ENCODE measurements around the gene NOL9. TPM values are rescaled to one million over a fixed set of nuclear protein-coding genes. Genes with fewer than 3 reads are reported as not detected.
A peak's percentile ranks its signal among the peaks of the same experiment; 100 is the strongest.

NOL9 gene
- total and polyA plus RNA-seq, 9 of the 15 experiments (the other 6 are each of a cell fraction or from before 2014, with no cell fraction given) = 5.6 to 76.5 (median 47.3) TPM

GRCh38 chr1:6603238-6603914 lies 49.1 kb upstream of the NOL9 start (continued):
- no peak for TF ChIP-seq RAD51 (IDR thresholded peaks at IDR 0.05; ENCODE audit: borderline replicate concordance, low read depth)
- no peak for TF ChIP-seq ZNF121 (CRISPR knock-in tag; conservative IDR thresholded peaks at IDR 0.05)
- TF ChIP-seq RHOXF2B (CRISPR knock-in tag; conservative IDR thresholded peaks at IDR 0.05) = no peak
- TF ChIP-seq RBBP5 (IDR thresholded peaks at IDR 0.05; ENCODE audit: borderline replicate concordance, insufficient read depth, low read length, poor library complexity, severe bottlenecking) = peak; percentile 63
- TF ChIP-seq COPS2 (conservative IDR thresholded peaks at IDR 0.05) = no peak
- 0 out of 2 replicates have a peak, but pooled peaks have one; percentile 78 for TF ChIP-seq SUPT5H (IDR thresholded peaks at IDR 0.05)
- TF ChIP-seq RNF2 (IDR thresholded peaks at IDR 0.05) = no peak
- TF ChIP-seq ZNF592 (IDR thresholded peaks at IDR 0.05) = no peak
- TF ChIP-seq RUNX1 (IDR thresholded peaks at IDR 0.05; ENCODE audit: low read depth) = no peak; the same call in 1 of the 2 replicates
- TF ChIP-seq POLR2AphosphoS2 (IDR thresholded peaks at IDR 0.05; ENCODE audit: low read length) = peak; percentile 51; the same call in 1 of the 2 replicates
- no peak for TF ChIP-seq SRSF3 (IDR thresholded peaks at IDR 0.05; ENCODE audit: insufficient read depth, low read length)
- TF ChIP-seq CEBPG (CRISPR knock-in tag; IDR thresholded peaks at IDR 0.05) = no peak
- no peak for TF ChIP-seq CEBPG (tag; conservative IDR thresholded peaks at IDR 0.05 in 1 of 2, IDR thresholded peaks at IDR 0.05 in 1 of 2)
- TF ChIP-seq CSDE1 (IDR thresholded peaks at IDR 0.05) = no peak
- TF ChIP-seq LEF1 (IDR thresholded peaks at IDR 0.05) = no peak
- TF ChIP-seq IRF2 (CRISPR knock-in tag; IDR thresholded peaks at IDR 0.05) = no peak
- TF ChIP-seq ZNF445 (CRISPR knock-in tag; IDR thresholded peaks at IDR 0.05; ENCODE audit: low read depth) = no peak
- no peak; the same call in 1 of the 2 replicates for TF ChIP-seq JUNB (CRISPR knock-in tag; conservative IDR thresholded peaks at IDR 0.05)
- no peak for TF ChIP-seq CEBPB (tag; IDR thresholded peaks at IDR 0.05)
- no peak for TF ChIP-seq CHCHD3 (CRISPR knock-in tag; IDR thresholded peaks at IDR 0.05)
- TF ChIP-seq ZNF507 (tag; conservative IDR thresholded peaks at IDR 0.05) = no peak
- TF ChIP-seq, protein P1, sequence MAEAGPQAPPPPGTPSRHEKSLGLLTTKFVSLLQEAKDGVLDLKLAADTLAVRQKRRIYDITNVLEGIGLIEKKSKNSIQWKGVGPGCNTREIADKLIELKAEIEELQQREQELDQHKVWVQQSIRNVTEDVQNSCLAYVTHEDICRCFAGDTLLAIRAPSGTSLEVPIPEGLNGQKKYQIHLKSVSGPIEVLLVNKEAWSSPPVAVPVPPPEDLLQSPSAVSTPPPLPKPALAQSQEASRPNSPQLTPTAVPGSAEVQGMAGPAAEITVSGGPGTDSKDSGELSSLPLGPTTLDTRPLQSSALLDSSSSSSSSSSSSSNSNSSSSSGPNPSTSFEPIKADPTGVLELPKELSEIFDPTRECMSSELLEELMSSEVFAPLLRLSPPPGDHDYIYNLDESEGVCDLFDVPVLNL (CRISPR knock-in tag; IDR thresholded peaks at IDR 0.05; ENCODE audit: low read depth) = no peak
- TF ChIP-seq RB1 (IDR thresholded peaks at IDR 0.05; ENCODE audit: low read depth) = 0 out of 2 replicates have a peak, but pooled peaks have one; percentile 20
- TF ChIP-seq, protein P2, sequence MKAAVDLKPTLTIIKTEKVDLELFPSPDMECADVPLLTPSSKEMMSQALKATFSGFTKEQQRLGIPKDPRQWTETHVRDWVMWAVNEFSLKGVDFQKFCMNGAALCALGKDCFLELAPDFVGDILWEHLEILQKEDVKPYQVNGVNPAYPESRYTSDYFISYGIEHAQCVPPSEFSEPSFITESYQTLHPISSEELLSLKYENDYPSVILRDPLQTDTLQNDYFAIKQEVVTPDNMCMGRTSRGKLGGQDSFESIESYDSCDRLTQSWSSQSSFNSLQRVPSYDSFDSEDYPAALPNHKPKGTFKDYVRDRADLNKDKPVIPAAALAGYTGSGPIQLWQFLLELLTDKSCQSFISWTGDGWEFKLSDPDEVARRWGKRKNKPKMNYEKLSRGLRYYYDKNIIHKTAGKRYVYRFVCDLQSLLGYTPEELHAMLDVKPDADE (conservative IDR thresholded peaks at IDR 0.05; ENCODE audit: control insufficient read depth, low read depth, low read length) = 0 out of 2 replicates have a peak, but pooled peaks have one; percentile 16
- TF ChIP-seq ZNF124 (CRISPR knock-in tag; IDR thresholded peaks at IDR 0.05) = no peak
